ENCODE data around the gene SORCS2. TPM values are rescaled to one million over a fixed set of nuclear protein-coding genes. Genes with fewer than 3 reads are reported as not detected.
"Not testable (repeated sequence)": the region's sequence is repeated elsewhere in the genome, so short reads cannot be mapped to it uniquely, and the experiment has no call there.

The SORCS2 gene
- total and polyA plus RNA-seq, 2 experiments from 2014 or later: 0.92 to 6.9 TPM

DNA sequence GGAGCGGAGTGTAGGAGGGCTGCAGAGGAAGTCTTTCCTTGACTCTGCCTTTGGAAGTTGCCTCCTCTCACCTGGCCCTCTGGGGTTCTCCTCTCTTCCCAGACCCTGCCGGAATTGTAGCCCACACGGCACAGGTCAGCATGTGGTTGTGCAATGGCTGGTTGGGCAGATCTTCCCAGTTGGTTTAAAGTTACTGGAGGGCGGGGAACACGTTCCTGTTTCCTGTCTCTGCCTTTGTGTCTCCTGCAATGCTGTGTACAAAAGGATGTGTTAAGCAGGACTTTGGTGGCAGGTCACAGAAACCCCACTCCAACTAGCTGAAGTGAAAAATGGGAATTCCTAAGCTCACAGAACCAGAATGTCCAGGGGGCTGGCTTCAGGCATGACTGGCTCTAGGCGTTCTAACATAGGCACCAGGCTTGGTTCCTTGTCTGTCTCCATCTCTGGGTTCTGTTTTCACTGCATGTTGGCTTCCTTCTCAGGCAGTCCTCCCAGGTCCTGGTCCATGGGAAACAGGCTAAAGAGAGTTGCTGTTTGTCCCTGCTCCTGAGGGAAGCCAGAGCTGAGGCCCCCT is 19.9 kb downstream of the SORCS2 start:
- TF ChIP-seq CTCF (IDR thresholded peaks at IDR 0.05; ENCODE audit: low read depth, low read length): no peak
- Histone ChIP-seq H3K36me3 (no peaks in the 10 kb centered on the region), H3K4me3 (no peak overlapping the region), H3K9me3 (ENCODE audit: low read depth) (no peaks in the 10 kb centered on the region), H3K4me1 (ENCODE audit: low read depth) (peaks cover 4% of the 10 kb centered on the region), H3K27me3 (no peaks in the 10 kb centered on the region), H3K27ac (no peak overlapping the region)
- DNase-seq (ENCODE audit: low read depth in 1 of 2, low spot score in 1 of 2): no peak

DNA sequence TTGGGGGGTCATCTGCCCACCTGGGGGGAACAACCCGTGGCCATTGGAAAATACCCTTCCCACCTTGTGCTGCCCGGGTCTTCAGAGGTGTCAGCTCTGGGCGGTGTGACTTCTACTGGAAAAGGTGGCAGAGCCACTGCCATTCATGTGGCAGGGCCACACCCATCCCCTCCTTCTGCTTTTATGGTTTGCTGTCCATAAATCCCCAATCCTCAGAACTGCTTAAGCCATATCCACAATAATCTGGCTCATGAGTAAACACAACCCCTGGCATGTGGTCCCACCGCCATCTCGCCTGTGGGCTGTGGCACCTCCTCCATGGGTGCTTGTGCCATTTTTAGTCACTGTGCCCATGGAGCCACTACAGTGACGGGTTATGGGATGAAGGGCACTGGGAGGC is 20.6 kb downstream of the SORCS2 start:
- DNase-seq (ENCODE audit: low read depth in 1 of 2, low spot score in 1 of 2): no peak
- H3K27me3 ChIP-seq: no peaks in the 10 kb centered on the region
- H3K4me3 ChIP-seq: no peak overlapping the region
- no peaks in the 10 kb centered on the region for H3K36me3 ChIP-seq
- H3K27ac ChIP-seq: no peak overlapping the region
- no peaks in the 10 kb centered on the region for H3K4me1 ChIP-seq (ENCODE audit: low read depth)
- H3K9me3 ChIP-seq (ENCODE audit: low read depth): no peaks in the 10 kb centered on the region
- no peak for TF ChIP-seq CTCF (IDR thresholded peaks at IDR 0.05; ENCODE audit: low read depth, low read length)

DNA sequence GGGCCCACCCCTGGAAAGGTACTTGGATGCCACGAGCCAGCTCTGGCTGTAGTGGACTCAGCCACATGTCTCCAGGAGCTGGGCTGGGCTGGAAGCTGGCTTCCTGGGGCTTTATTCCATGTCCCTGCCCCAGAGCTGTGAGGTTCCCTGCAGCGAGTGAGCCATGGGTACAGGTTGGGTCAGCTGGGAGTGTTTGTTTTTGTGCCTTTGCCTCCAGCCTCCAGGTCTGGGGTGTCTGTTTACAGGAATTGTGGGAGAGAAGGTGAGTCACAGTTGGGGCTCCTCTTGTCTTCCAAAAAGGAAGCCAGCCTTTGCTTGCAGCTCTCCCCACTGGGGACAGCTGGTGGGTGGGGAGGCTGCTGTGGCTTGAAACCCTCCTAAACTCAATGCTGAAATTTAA is 21.5 kb downstream of the SORCS2 start:
- Histone ChIP-seq H3K9me3 (ENCODE audit: low read depth) (no peaks in the 10 kb centered on the region), H3K27ac (no peak overlapping the region), H3K27me3 (no peaks in the 10 kb centered on the region), H3K4me3 (no peak overlapping the region), H3K4me1 (ENCODE audit: low read depth) (no peaks in the 10 kb centered on the region), H3K36me3 (no peaks in the 10 kb centered on the region)
- no peak for DNase-seq (ENCODE audit: low read depth in 1 of 2, low spot score in 1 of 2)
- TF ChIP-seq CTCF (IDR thresholded peaks at IDR 0.05; ENCODE audit: low read depth, low read length): no peak

DNA sequence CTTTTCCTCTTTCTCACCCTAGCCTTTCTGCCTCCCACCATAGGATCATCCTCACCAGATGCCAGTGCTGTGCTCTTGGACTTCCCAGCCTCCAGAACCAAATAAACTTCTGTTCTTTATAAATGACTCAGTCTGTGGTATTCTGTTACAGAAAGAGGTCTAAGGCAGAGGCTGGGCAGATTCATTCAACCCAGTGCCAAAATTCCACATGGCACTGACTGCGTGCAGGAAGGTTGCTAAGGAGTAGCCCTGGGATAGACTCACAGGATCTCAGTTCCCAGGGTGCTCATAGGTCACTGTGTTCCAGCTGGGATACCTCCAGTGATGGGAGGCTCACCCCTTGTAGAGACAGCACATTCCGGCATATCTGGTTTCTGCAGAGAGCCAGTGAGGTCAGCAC is 22.0 kb downstream of the SORCS2 start:
- Histone ChIP-seq H3K36me3 (no peaks in the 10 kb centered on the region), H3K4me1 (ENCODE audit: low read depth) (no peaks in the 10 kb centered on the region), H3K9me3 (ENCODE audit: low read depth) (no peaks in the 10 kb centered on the region), H3K27me3 (no peaks in the 10 kb centered on the region), H3K4me3 (no peak overlapping the region), H3K27ac (no peak overlapping the region)
- DNase-seq (ENCODE audit: low read depth in 1 of 2, low spot score in 1 of 2): no peak
- no peak for TF ChIP-seq CTCF (IDR thresholded peaks at IDR 0.05; ENCODE audit: low read depth, low read length)

DNA sequence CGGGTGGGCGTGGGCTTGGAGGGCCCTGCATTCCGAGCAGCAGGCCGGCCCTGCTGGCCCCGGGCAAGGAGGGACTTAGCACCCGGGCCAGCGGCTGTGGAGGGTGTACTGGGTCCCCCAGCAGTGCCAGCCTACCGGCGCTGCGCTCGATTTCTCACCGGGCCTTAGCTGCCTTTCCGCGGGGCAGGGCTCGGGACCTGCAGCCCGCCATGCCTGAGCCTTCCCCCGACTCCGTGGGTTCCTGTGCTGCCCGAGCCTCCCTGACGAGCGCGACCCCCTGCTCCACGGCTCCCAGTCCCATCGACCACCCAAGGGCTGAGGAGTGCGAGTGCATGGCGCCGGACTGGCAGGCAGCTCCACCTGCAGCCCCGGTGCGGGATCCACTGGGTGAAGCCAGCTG is 22.8 kb downstream of the SORCS2 start:
- not testable (repeated sequence) for H3K36me3 ChIP-seq; H3K27ac ChIP-seq; H3K9me3 ChIP-seq (ENCODE audit: low read depth); H3K4me1 ChIP-seq (ENCODE audit: low read depth); H3K27me3 ChIP-seq; H3K4me3 ChIP-seq; DNase-seq (ENCODE audit: low read depth in 1 of 2, low spot score in 1 of 2)

DNA sequence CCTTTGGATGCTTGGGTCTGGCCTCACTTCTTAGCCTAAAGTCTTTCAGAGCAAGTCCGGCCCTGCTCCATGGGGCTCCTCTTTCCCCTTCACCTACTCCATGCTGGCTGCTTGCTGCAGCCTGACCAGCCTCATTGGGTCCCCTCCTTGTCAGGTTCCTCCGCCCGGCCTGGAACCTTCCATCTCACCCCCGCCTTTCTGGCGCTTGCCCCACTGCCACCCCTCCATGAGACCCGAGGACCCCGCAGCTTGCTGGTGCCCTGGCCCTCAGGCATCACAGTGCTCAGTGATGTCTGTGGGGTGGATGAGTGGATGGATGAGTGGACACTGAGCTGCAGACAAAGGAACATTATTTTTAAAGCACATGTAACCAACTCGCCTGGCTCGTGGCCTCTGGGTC is 24.7 kb downstream of the SORCS2 start:
- no peak for DNase-seq (ENCODE audit: low read depth in 1 of 2, low spot score in 1 of 2)
- Histone ChIP-seq H3K4me1 (ENCODE audit: low read depth) (no peaks in the 10 kb centered on the region), H3K27me3 (no peaks in the 10 kb centered on the region), H3K9me3 (ENCODE audit: low read depth) (no peaks in the 10 kb centered on the region), H3K4me3 (no peak overlapping the region), H3K36me3 (no peaks in the 10 kb centered on the region), H3K27ac (no peak overlapping the region)
- TF ChIP-seq CTCF (IDR thresholded peaks at IDR 0.05; ENCODE audit: low read depth, low read length): no peak

Measured in cardiac muscle cell (in vitro differentiated cells and primary cell).